COLO668 (cell line): Measurements from ENCODE around the gene FNDC11.
A peak's percentile ranks its signal among the peaks of the same experiment; 100 is the strongest.

Experiments
- DNase-seq: peaks from one replicate; lab custom pipeline; 2025; ENCODE audit not compliant: unreplicated experiment; lab: John Stamatoyannopoulos, UW

Gene FNDC11

GRCh38 chr20:63539441-63540370 lies 14.3 kb upstream of the FNDC11 start:
- DNase-seq, result no peak

DNA sequence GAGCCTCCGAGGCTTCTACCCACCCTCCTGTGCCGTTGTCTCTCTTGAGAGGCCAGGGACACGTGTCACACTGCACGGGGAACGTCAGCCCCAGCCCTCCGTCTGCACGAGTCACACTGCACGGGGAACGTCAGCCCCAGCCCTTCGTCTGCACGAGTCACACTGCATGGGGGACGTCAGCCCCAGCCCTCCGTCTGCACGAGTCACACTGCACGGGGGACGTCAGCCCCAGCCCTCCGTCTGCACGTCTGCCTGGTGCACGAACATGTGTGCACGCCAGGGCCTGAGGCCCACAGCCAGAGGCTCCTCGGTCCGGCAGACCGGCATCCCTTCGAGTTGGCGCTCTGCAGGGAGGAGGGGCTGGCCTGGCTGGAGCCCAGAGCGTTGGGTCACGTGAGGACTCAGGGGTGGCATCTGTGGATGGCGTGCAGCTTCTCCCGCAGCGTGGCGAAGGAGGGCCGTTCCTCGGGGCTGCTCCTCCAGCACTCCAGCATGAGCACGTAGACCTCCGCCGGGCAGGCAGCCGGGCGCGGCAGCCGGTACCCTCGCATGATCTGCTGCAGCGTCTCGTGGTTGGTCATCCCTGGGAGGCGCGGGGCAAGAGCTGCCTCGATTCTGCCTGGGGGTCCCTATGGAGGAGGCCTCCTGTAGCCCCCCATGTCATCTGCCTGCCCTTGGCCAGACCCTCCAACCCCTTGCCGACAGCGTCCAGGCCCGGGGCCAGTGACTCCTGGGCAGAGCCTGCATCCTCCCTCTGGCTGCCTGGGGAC lies 13.4 kb upstream of the FNDC11 start:
- DNase-seq, result no peak

DNA sequence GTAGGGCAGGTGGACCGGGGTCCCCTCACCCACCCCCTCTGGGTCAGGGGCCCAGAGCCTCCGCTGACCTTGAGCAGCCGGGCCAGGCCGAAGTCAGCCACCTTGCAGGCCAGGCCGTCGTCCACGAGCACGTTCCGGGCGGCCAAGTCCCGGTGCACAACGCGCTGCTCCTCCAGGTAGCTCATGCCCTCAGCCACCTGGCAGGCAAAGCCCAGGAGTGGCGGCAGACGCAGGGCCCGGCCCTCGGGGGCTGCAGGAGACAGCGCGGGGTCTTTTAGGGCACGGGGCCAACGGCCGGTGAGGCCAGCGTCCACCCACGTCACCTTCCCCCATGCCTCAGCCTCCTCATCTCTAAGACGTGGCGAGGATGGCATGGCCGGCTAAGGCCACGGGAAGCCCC lies 12.6 kb upstream of the FNDC11 start:
- DNase-seq, result no peak

- peak; percentile 69 for DNase-seq
Measured at GRCh38 chr20:63542031-63542559, 11.9 kb upstream of the FNDC11 start.

GRCh38 chr20:63542696-63543095 lies 11.3 kb upstream of the FNDC11 start:
- DNase-seq, result no peak

DNA sequence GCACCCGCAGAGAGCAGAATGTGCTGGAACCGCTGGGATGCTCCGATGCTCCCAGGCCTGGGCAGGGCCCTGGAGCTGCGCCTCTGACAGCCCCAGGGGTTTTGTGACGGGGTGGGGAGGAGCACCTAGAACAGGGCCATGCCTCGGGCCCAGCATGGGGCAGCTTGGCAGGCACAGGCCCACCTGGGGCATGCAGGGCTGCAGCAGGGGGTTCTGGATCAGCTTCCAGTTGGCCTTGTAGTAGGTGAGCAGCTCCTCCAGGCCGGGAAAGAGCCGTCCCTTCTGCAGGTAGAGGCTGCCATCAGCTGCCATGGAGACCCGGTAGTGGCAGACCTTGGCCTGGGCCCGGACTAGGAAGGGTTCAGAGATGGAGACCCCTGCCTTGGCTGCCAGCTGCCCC lies 10.8 kb upstream of the FNDC11 start:
- DNase-seq, result no peak

DNA sequence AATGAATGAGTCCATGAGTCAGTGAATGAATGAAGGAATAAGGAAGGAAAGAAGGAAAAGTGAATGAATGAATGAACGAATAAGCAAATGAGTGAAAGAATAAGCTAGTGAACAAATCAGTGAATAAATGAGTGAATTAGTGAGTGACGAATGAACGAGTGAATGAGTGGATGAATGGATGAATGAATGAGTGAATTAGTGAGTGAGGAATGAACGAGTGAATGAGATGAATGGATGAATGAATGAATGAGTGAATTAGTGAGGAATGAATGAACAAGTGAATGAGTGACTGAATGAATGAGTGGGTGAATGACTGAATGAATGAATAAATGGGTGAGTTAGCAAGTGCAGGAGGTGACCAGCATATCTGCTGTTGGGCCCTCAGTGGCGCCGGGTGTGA lies 10.2 kb upstream of the FNDC11 start:
- no peak for DNase-seq

DNA sequence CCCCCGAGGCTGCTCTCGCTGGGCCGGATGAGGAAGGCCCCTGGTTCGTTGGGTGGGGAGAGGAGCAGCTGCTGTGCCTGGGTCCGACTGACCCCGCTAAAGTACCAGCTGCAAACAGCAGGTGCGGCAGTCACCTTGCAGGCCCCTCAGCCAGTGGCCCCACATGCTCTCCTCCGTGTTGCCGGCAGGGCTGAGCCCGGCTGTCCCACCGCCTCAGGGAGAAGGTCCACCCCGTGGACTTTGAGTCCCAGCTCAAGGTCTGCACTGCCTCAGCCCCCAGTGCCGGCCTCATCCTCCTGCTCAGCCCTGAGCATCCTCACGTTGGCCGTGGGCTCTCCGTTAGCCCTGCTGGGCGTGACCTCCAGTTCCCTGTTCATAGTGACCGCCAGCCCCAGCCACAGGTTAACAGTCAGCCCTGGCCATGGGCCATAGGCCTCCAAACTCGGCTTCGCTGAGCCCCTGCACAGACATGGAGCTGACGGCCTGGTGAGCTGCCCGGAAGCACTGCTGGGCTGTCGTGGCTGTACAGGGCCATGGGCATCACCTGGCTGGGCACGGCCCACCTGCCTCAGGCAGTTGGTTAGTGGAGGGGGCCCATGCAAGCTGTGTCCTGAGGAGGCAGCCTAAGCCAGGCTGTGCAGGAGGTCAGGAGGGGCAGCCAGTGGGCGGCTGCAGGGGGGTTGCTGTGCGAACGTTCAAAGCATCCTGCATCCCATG lies 9.6 kb upstream of the FNDC11 start:
- peak; percentile 35 for DNase-seq

GRCh38 chr20:63544958-63545516 lies 8.9 kb upstream of the FNDC11 start:
- peak; percentile 34 for DNase-seq

- peak; percentile 54 for DNase-seq
Measured at GRCh38 chr20:63545814-63546213, 8.1 kb upstream of the FNDC11 start.

DNA sequence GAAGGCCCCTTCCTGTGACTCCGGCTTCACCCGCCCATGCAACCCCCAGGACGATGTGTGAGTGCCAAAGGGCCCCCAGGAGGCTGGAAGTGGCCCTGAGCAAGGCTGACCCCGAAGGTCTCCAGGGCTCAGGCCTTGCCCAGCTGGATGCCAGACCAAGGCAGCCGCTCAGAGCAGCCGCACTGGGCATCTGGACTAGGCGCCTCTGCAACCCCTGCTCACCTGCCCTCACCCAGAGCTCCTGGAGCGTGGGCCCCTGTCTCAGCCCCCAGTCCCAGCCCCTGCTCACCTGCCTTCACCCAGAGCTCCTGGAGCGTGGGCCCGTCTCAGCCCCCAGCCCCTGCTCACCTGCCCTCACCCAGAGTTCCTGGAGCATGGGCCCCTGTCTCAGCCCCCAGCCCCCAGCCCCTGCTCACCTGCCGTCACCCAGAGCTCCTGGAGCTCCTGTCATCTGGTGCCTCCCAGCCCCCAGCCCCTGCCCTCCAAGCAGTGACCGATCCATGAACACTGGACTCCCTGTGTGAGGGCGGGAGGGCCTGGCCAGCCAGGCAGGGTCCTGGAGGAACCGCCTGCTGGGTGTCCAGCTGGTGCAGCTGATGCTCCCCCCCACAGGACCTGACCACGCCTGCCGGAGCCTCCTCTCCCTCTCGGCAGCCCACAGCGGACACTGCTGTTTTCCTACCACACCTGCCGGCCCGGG lies 7.6 kb upstream of the FNDC11 start:
- DNase-seq, result peak; percentile 38

- no peak for DNase-seq
Measured at GRCh38 chr20:63546956-63547724, 6.8 kb upstream of the FNDC11 start.

DNA sequence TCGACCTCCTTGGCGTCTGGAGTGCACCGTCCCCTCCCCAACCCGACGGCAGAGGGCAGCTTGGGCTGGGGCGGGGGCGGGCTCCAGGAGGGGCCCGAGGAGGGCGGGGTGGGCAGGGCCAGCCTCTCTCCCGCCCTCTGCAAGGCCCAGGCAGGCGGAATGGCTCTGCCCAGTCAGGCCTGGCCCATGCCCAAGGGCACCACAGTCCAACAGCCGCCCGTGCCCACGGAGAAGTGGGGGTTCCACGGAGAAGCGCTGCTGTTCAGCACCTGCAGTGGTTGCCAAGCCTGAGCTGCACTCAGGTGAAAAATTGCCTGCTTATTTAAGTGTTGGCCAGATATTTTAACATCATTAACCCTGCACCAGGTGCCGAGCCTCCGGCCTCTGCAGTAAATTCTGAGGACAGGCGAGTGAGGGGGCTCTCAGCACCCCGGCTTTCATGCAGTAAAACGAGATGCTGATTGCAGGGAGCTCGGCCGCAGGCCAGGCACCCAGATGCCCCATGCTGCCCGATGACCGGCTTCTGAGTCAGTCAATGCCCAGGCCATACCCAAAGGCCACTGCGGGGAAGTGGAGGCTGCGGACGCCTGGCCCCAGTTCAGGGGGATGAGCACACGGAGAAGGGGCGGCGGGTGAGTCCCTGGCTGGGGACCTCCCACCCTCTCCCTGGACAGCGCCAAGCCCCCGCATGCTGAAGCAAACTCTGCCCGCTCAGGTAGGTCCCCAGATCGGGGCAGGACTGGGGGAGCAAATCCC lies 6.1 kb upstream of the FNDC11 start, which contains the start of gene SRMS:
Gene SRMS (minus strand): TSS at position 25 of the 756 bp plus-strand sequence. CDS start 286 bp downstream, outside the sequence.
- DNase-seq, result no peak

DNA sequence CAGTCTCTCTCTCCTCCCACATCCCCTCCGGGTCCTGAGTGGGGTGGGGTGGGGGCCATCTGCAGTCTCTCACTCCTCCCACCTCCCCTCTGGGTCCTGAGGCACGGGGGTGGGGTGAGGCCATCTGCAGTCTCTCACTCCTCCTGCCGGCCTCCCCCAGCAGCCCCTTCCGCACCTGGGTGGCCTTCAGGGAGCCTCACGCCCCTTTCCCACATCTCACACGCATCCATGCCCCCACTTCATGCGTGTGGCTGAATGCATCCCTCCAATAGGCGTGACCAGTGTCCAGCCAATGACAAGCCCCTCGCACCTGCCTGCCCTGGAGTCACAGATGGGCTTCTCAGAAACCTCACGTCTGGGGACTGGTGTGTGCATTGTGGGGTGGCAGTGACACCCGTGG lies 5.4 kb upstream of the FNDC11 start:
- DNase-seq, result no peak

DNA sequence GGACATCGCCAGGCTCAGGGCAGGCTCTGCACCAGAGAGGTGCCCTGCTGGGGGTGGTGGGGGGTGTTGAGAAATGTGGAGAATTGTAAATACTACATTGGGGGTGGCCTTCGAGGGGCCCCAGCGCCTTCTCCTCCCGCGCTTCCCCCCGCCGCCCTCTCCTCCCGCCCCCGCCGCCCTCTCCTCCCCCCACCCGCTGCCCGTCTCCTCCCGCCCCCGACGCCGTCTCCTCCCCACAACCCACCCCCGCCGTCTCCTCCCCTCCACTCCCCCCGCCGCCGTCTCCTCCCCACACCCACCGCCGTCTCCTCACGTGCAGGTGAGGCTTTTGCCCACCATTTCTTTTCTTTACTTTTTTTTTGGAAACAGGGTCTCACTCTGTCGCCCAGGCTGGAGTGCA lies 4.9 kb upstream of the FNDC11 start:
- no peak for DNase-seq

DNA sequence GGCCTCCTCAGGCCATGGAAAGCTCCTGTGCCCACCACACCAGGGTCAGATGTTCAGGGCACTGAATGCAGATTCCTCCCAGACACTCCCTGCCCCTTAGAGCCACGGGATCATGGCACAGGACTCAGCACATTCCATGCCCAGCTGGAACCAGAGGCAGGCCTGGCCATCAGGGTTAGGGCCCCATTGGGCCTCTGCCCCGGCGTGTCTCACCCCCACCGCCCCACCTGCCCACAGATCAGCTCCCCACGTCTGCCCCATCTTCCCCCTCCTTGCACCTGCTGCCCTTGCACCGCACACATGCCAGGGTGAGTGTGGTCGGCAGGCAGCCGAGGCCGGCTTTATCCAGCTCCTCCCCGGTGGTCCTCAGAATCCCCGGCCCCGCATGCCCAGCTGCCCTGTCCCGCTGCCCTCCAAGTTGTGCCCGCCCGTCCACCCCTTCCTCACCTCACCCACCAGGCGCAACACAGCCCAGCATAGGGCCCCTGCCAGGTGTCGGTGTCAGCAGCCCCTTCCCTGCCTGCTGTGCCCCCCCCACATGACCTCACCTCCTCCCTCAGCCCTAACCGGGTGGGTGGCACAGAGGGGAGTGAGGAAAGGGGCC lies 4.2 kb upstream of the FNDC11 start:
- no peak for DNase-seq

DNA sequence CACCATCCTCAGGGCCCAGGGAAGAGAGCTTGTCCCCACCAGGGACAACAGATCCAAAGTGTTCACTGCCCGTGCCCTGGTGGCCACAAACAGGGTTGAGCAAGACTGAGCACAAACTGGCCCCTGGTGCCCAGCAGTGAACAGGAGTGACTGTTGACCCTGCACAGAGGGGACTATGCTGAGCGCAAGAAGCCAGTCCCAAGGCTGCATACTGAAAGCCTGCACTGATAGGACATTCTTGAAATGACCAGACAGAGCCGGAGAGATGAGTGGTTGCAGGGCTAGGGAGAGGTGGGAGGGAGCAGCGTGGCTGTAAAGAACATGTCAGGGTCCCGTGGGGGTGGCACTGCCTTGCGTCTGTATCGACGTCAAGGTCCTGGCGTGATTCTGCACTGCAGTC lies 2.9 kb upstream of the FNDC11 start:
- DNase-seq, result no peak

DNA sequence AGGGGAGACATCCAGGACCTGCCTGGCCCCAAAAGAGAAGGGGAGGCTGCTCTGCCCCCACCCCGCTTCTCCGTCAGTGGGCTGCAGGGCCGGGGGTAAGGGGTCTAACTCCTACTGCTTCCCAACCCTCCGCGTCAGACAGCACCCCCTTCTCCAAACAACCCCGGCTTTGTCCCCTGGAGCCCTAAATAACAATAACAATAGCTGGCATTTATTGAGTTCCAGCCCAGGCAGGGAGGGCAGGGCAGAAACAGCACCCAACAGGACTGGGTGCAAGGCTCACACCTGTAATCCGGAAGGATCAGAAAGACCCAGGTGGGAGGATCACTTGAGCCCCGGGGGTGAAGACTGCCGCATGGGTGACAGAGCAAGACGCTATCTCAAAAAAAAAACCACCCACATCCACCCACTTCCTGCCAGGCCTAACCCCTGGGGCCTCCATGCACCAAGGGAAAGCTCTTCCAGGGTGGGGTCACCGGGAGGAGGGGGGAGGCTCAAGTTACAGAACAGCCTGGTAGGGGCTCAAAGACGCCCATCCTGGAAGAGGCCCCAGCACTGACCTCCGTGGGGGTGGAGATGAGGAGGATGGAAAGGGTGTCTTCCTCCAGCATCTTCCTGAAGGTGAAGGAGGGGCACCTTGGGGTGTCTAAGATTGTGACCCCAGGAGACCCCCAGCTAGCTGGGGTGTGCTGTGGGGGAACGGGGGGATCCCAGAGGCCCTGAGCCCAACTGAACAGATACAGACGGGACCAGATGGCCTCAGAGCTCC lies 1.3 kb upstream of the FNDC11 start:
- no peak for DNase-seq
